Caco-2 (cell line): ENCODE data around the gene ANKRD30B. TPM values are rescaled to one million over a fixed set of nuclear protein-coding genes. Genes with fewer than 3 reads are reported as not detected.
"Not testable (repeated sequence)": the region's sequence is repeated elsewhere in the genome, so short reads cannot be mapped to it uniquely, and the experiment has no call there.

ENCODE experiments used
- BruUV-seq: library from RNA; stranded (reverse); fragments of 400-500 nt; replicated peaks from 2 replicates; lab custom pipeline; 2021; lab: Mats Ljungman, UMichigan
- CTCF ChIA-PET: fragments of 300-600 bp; sonication (Branson Sonifier 250); formaldehyde crosslinking; loops from one replicate; lab custom pipeline; 2022; ENCODE audit warnings: antibody characterized with exemption; lab: Charles Lee
- POLR2A ChIA-PET: fragments of 300-600 bp; sonication (Branson Sonifier 250); formaldehyde crosslinking; loops from one replicate; lab custom pipeline; 2022; ENCODE audit warnings: antibody characterized with exemption; lab: Charles Lee
- DNase-seq, 2 experiments: peaks; one replicate each; pipeline versions ENCODE4 v3.0.0 to v3.0.0-alpha.2; 2020 to 2022
- H3K27me3 ChIP-seq: replicated peaks from 2 replicates; pipeline ENCODE4 v1.6.0; 2011; ENCODE audit warnings: low read length; ENCODE audit not compliant: control insufficient read depth, insufficient read depth
- H3K36me3 ChIP-seq: 2 replicates; pipeline ENCODE4 v1.5.1; 2011; ENCODE audit warnings: low read length; ENCODE audit not compliant: control insufficient read depth, insufficient read depth
- H3K4me1 ChIP-seq: fragments of 250-450 bp; sonication (Bioruptor Pico); 2 replicates; pipeline ENCODE4 v1.5.1; 2020; ENCODE audit warnings: mild to moderate bottlenecking
- H3K4me3 ChIP-seq: 2 replicates; pipeline ENCODE4 v1.5.1; 2011; ENCODE audit warnings: low read depth, mild to moderate bottlenecking, control low read depth, low read length
- H3K9me3 ChIP-seq: fragments of 250-450 bp; sonication (Bioruptor Pico); 2 replicates; pipeline ENCODE4 v1.5.1; 2020; ENCODE audit warnings: mild to moderate bottlenecking, moderate library complexity
- H3K27ac Mint-ChIP-seq: one replicate; pipeline ENCODE4 v1.8.0; 2022; ENCODE audit warnings: mixed read lengths; ENCODE audit not compliant: unreplicated experiment
- H3K27me3 Mint-ChIP-seq: one replicate; pipeline ENCODE4 v1.8.0; 2022; ENCODE audit warnings: mixed read lengths; ENCODE audit not compliant: insufficient read depth, unreplicated experiment
- H3K36me3 Mint-ChIP-seq: one replicate; pipeline ENCODE4 v1.8.0; 2022; ENCODE audit warnings: mild to moderate bottlenecking, mixed read lengths; ENCODE audit not compliant: insufficient read depth, unreplicated experiment
- H3K4me1 Mint-ChIP-seq: one replicate; pipeline ENCODE4 v1.8.0; 2022; ENCODE audit warnings: low read depth, mixed read lengths; ENCODE audit not compliant: unreplicated experiment
- H3K4me3 Mint-ChIP-seq: one replicate; pipeline ENCODE4 v1.8.0; 2022; ENCODE audit warnings: mild to moderate bottlenecking, moderate library complexity, mixed read lengths; ENCODE audit not compliant: unreplicated experiment
- H3K9me3 Mint-ChIP-seq: one replicate; pipeline ENCODE4 v1.8.0; 2022; ENCODE audit warnings: mixed read lengths; ENCODE audit not compliant: unreplicated experiment
- intact Hi-C: fragments of 100-400 bp; cut with micrococcal nuclease; formaldehyde crosslinking; loops from one replicate; pipeline ENCODE4 v1.10.0; 2022; ENCODE audit not compliant: unreplicated experiment
- total RNA-seq: library from RNA; stranded (reverse); gene quantifications from 2 replicates; pipeline ENCODE4 v1.2.3, GENCODE V29; 2022

The ANKRD30B gene
- total RNA-seq, 1 experiment from 2014 or later = 0.07 TPM

DNA sequence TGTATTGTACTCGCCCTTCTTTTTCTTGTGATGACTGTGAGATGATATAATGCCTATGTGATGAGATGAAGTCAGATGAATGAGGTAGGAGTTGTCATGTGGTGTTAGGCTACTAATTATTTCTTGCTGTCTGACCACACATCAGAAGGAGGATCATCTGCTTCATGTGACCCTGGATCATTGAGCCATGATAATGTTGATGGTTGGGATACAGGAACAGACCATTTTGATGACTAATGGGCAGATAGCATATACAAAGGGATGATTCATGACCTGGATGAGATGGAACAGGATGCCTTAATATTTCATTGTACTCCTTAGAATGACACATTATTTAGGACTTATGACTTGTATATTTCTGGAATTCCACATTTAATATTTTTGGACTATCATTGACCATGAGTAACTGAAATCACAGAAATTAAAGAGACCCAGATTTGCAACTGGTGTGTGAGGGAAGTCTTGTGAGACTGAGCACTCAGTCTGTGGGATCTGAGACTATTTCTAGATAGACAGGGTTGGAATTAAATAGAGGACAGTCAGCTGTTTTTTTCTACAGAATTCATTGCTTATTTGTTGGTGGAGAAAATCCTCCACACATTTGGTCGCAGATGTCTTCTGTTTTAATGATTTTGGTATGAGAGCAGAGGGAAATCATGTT lies 79.1 kb downstream of the ANKRD30B start:
- POLR2A ChIA-PET, H3K4me1 Mint-ChIP-seq, H3K9me3 Mint-ChIP-seq, H3K36me3 Mint-ChIP-seq, H3K9me3 ChIP-seq, H3K4me3 Mint-ChIP-seq, BruUV-seq, DNase-seq, H3K27me3 ChIP-seq, H3K4me3 ChIP-seq, intact Hi-C loops, CTCF ChIA-PET, H3K27me3 Mint-ChIP-seq, H3K36me3 ChIP-seq, H3K27ac Mint-ChIP-seq, H3K4me1 ChIP-seq: not testable (repeated sequence)

DNA sequence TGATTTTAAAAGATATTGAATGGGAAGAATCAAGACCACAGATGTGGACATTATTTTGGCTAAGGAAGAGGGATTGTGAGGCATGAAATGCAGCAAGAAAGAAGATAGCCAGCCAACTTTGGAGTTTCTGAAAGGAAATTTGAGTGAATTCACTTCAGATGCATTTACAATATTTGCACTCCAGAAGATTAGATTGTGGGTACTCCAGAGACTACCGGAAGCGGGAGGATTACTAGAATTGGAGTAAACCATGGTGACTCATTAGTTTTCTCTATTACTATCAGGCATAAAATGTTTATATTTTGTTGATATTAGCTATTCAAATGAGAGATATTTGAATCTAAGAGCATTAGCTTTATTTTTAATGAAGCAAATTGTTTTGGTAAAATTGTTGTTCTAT lies 93.6 kb downstream of the ANKRD30B start:
- H3K36me3 Mint-ChIP-seq, H3K4me3 Mint-ChIP-seq, CTCF ChIA-PET: not testable (repeated sequence)

DNA sequence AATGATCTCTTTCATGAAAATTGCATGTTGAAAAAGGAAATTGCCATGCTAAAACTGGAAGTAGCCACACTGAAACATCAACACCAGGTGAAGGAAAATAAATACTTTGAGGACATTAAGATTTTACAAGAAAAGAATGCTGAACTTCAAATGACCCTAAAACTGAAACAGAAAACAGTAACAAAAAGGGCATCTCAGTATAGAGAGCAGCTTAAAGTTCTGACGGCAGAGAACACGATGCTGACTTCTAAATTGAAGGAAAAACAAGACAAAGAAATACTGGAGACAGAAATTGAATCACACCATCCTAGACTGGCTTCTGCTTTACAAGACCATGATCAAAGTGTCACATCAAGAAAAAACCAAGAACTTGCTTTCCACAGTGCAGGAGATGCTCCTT lies 103.6 kb downstream of the ANKRD30B start:
- H3K27me3 Mint-ChIP-seq, POLR2A ChIA-PET, H3K27me3 ChIP-seq, H3K4me1 ChIP-seq, H3K36me3 Mint-ChIP-seq, H3K4me3 Mint-ChIP-seq, BruUV-seq, CTCF ChIA-PET, H3K9me3 Mint-ChIP-seq, H3K27ac Mint-ChIP-seq, H3K4me3 ChIP-seq, H3K9me3 ChIP-seq, H3K4me1 Mint-ChIP-seq, DNase-seq, intact Hi-C loops, H3K36me3 ChIP-seq: not testable (repeated sequence)

More for the DNA sequence above, 93.6 kb downstream of the ANKRD30B start:
- H3K27me3 ChIP-seq, intact Hi-C loops, H3K27ac Mint-ChIP-seq, BruUV-seq, DNase-seq, H3K36me3 ChIP-seq, H3K9me3 Mint-ChIP-seq, POLR2A ChIA-PET, H3K27me3 Mint-ChIP-seq, H3K9me3 ChIP-seq, H3K4me3 ChIP-seq, H3K4me1 ChIP-seq: not testable (repeated sequence)
- H3K4me1 Mint-ChIP-seq = peaks cover 13% of the 10 kb centered on the region

DNA sequence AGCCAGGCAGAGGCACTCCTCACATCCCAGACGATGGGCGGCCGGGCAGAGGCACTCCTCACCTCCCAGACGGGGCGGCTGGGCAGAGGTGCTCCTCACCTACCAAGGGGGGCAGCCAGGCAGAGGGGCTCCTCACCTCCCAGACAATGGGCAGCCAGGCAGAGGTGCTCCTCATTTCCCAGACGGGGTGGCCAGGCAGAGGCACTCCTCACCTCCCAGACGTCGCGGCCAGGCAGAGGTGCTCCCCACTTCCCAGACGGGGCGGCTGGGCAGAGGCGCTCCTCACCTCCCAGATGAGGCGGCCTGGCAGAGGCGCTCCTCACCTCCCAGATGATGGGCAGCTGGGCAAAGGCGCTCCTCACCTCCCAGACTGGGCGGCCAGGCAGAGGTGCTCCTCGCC lies 107.7 kb downstream of the ANKRD30B start:
- BruUV-seq, H3K9me3 Mint-ChIP-seq, H3K4me3 ChIP-seq, POLR2A ChIA-PET, H3K9me3 ChIP-seq, H3K36me3 Mint-ChIP-seq, intact Hi-C loops, H3K4me3 Mint-ChIP-seq, DNase-seq, H3K4me1 Mint-ChIP-seq, CTCF ChIA-PET, H3K4me1 ChIP-seq, H3K27ac Mint-ChIP-seq, H3K27me3 Mint-ChIP-seq, H3K36me3 ChIP-seq, H3K27me3 ChIP-seq: not testable (repeated sequence)

DNA sequence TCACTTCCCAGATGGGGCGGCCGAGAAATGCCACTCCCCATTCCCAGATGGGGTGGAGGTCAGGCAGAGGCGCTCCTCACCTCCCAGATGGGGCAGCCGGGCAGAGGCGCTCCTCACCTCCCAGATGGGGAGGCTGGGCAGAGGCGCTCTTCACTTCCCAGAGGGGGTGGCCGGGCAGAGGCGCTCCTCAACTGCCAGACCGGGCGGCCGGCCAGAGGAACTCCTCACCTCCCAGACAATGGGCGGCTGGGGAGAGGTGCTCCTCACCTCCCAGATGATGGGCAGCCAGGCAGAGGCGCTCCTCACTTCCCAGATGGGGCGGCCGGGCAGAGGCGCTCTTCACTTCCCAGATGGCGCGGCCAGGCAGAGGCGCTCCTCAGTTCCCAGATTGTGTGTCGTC lies 108.3 kb downstream of the ANKRD30B start:
- not testable (repeated sequence) for BruUV-seq, H3K4me3 Mint-ChIP-seq, H3K27ac Mint-ChIP-seq

DNA sequence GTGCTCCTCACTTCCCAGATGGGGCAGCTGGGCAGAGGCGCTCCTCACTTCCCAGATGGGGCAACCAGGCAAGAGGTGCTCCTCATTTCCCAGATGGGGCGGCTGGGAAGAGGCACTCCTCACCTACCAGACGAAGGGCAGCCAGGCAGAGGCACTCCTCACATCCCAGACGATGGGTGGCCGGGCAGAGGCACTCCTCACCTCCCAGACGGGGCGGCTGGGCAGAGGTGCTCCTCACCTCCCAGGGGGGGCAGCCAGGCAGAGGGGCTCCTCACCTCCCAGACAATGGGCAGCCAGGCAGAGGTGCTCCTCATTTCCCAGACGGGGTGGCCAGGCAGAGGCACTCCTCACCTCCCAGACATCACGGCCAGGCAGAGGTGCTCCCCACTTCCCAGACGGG lies 110.5 kb downstream of the ANKRD30B start:
- POLR2A ChIA-PET, H3K4me1 ChIP-seq, H3K9me3 Mint-ChIP-seq, DNase-seq, BruUV-seq, intact Hi-C loops, H3K27me3 Mint-ChIP-seq, H3K36me3 Mint-ChIP-seq, H3K9me3 ChIP-seq, H3K36me3 ChIP-seq, H3K4me1 Mint-ChIP-seq, CTCF ChIA-PET, H3K4me3 Mint-ChIP-seq, H3K27me3 ChIP-seq, H3K27ac Mint-ChIP-seq, H3K4me3 ChIP-seq: not testable (repeated sequence)

More for the DNA sequence above, 108.3 kb downstream of the ANKRD30B start:
- H3K4me1 ChIP-seq, H3K9me3 Mint-ChIP-seq, H3K4me1 Mint-ChIP-seq, H3K27me3 Mint-ChIP-seq, POLR2A ChIA-PET, H3K27me3 ChIP-seq, CTCF ChIA-PET, H3K4me3 ChIP-seq, DNase-seq, H3K36me3 Mint-ChIP-seq, H3K9me3 ChIP-seq, intact Hi-C loops, H3K36me3 ChIP-seq: not testable (repeated sequence)

DNA sequence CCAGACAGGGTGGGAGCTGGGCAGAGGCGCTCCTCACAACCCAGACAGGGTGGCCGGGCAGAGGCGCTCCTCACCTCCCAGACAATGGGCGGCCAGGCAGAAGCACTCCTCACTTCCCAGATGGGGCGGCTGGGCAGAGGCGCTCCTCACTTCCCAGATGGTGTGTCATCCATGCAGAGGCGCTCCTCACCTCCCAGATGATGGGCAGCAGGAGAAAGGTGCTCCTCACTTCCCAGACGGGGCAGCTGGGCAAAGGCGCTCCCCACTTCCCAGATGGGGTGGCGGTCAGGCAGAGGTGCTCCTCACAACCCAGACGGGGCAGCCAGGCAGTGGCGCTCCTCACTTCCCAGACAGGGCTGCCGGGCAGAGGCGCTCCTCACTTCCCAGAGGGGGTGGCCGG lies 112.0 kb downstream of the ANKRD30B start:
- H3K27me3 Mint-ChIP-seq, H3K27ac Mint-ChIP-seq, BruUV-seq, H3K9me3 Mint-ChIP-seq, H3K4me3 ChIP-seq, H3K36me3 ChIP-seq, H3K4me1 Mint-ChIP-seq, POLR2A ChIA-PET, DNase-seq, intact Hi-C loops, CTCF ChIA-PET, H3K4me3 Mint-ChIP-seq, H3K9me3 ChIP-seq, H3K36me3 Mint-ChIP-seq, H3K27me3 ChIP-seq, H3K4me1 ChIP-seq: not testable (repeated sequence)
